Retinal pigment epithelial cell (primary cell): ENCODE data around the gene DENND2A.
"Not testable (repeated sequence)": the region's sequence is repeated elsewhere in the genome, so short reads cannot be mapped to it uniquely, and the experiment has no call there.

ENCODE experiments used
- DNase-seq: peaks from one replicate; pipeline ENCODE4 v3.0.0-alpha.2; 2010; ENCODE audit warnings: low read depth
- H3K4me3 ChIP-seq: 2 replicates; pipeline ENCODE4 v1.5.1; 2011; ENCODE audit warnings: mild to moderate bottlenecking, low read length, control low read depth, moderate library complexity
- TF ChIP-seq, protein P1 (sequence below): conservative IDR thresholded peaks from 2 replicates; pipeline ENCODE4 v1.5.1; 2011; ENCODE audit warnings: low read depth, low read length, control low read depth, inconsistent platforms

Gene DENND2A

DNA sequence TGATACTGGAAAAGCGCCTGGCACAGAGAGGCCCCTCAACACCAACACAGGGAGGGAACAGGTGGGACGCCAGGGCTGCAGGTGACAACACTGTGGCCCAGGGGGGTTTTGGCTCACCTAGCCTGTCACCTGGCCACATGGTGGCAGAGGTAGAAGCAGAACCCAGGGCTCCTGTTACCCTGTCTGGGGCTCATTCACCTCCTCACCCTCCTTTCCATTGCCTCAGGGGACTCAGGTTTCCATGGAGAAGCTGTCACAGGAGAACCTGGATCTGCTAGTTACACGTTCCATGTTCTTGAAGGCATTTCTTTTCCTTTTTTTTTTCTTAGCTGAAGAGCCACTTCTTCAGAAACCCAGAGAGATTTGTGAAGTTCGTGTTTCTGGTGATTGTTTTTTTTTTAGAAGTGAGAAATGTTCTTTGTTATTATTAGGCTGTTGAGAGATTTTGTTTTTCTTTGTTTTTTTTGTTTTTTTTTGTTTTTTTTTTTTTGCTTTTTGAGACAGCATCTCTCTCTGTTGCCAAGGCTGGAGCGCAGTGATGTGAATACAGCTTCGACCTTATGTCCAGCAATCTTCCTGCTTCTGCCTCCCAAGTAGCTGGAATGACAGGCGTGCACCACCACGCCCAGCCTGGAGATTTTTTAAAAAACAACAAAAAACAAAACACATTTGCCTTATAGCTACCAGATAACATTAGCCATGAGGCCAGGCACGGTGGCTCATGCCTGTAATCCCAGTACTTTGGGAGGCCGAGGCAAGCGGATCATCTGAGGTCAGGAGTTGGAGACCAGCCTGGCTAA lies 16.0 kb downstream of the DENND2A start:
- no peak for DNase-seq
- TF ChIP-seq, protein P1, sequence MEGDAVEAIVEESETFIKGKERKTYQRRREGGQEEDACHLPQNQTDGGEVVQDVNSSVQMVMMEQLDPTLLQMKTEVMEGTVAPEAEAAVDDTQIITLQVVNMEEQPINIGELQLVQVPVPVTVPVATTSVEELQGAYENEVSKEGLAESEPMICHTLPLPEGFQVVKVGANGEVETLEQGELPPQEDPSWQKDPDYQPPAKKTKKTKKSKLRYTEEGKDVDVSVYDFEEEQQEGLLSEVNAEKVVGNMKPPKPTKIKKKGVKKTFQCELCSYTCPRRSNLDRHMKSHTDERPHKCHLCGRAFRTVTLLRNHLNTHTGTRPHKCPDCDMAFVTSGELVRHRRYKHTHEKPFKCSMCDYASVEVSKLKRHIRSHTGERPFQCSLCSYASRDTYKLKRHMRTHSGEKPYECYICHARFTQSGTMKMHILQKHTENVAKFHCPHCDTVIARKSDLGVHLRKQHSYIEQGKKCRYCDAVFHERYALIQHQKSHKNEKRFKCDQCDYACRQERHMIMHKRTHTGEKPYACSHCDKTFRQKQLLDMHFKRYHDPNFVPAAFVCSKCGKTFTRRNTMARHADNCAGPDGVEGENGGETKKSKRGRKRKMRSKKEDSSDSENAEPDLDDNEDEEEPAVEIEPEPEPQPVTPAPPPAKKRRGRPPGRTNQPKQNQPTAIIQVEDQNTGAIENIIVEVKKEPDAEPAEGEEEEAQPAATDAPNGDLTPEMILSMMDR: no peak
- H3K4me3 ChIP-seq: no peak overlapping the region

DNA sequence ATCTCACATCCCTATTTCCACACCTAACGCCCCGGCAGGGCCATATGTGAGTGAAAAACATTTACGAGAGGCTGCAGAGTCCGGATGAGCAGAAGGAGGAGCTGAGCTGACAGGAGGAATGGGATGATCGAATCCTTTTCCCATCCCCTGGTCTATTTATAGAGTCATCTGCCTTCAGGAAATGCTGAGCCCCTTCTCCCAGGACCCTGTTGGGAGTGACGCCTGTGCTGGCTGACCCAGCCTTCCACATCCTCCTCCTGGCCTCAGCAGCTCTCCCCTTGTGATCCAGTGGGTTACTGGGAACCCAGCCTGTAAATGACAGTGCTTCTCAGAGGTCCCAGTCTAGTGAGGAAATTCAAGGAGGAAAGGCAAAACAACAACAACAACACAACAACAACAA lies 16.6 kb downstream of the DENND2A start:
- TF ChIP-seq, protein P1: no peak
- DNase-seq: no peak
- H3K4me3 ChIP-seq: no peak overlapping the region

DNA sequence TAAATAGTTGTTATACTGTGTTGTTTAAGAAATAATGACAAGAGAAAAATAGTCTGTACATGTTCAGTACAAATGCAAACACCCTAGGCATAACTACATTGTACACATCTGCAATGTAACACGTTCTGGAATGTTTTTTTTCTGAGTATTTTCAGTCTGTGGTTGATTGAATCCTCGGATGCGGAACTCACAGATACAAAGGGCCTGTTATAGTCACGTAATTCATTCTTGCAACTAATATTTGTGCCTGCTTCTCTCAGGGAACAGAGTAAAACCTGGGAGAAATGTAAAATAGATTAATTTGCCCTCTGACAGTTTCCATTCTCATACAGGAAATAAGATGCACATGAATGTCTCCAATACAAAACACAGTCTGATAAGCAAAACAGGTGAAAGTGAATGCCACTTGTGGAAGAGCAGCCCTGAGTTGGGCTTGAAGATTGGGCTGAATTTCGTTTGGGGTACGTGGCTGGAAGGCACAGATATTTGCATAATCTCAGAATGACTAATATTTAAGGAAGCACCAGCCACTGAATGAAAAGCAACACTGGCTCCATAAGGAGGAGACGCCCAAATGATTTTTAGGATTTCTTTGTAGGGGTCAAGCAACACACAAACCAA lies 19.1 kb downstream of the DENND2A start:
- TF ChIP-seq, protein P1: no peak
- no peak overlapping the region for H3K4me3 ChIP-seq
- no peak for DNase-seq

DNA sequence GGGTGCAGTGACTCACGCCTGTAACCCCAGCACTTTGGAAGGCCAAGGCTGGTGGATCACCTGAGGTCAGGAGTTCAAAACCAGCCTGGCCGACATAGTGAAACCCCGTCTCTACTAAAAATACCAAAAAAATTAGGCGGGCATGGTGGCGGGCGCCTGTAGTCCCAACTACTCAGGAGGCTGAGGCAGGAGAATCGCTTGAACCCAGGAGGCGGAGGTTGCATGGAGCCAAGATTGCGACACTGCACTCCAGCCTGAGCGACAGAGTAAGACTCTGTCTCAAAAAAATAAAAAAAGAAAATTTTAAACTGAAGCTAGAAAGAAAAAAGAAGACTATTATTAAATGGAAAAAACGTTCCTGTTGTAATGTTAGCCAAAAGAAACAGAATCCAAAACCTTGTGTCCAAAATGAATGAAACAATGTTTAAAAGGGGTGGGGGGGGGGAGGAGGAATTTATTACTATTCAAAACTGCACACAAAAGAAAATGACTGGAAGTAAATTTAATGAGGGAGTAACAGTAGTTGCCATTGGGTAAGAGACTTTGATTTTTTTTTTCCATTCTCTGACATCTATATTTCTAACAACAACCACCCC lies 20.6 kb downstream of the DENND2A start:
- H3K4me3 ChIP-seq, DNase-seq: not testable (repeated sequence)

DNA sequence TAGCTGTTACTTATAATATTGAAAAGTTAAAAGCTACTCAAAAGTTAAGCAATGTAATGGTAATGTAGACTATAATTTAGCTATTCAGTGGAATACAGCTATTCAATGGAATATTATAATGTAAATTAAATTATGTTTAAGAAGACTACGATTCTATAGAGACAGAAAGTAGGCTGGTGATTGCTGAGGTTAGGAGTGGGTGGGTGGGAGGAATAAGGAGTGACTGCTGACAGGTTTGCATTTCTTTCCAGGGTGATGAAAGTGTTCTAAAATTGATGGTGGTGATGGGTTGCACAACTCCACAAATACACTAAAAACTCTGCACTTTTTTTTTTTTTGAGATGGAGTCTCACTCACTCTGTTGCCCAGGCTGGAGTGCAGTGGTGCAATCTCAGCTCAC lies 21.4 kb downstream of the DENND2A start:
- no peak overlapping the region for H3K4me3 ChIP-seq
- TF ChIP-seq, protein P1: no peak
- DNase-seq: no peak

DNA sequence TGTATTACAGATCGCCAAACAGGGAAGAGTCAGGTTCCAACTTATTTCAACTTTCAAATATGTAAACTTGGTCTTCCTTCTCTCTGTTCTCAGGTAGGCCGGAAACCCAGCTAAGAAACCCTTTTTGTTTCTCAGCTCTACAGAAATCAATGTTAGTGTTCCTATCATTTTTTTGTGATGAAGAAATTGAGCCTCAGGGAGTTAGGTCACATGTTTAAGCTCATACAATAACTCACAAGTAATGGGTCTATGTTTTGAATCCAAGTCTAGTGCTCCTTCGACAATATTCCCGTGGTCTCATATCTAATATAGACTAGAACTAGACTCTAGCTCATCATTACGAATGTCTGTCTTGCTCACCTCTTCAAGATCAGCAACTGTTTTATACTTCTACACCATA lies 22.3 kb downstream of the DENND2A start:
- H3K4me3 ChIP-seq: no peak overlapping the region
- no peak for DNase-seq
- TF ChIP-seq, protein P1: no peak

DNA sequence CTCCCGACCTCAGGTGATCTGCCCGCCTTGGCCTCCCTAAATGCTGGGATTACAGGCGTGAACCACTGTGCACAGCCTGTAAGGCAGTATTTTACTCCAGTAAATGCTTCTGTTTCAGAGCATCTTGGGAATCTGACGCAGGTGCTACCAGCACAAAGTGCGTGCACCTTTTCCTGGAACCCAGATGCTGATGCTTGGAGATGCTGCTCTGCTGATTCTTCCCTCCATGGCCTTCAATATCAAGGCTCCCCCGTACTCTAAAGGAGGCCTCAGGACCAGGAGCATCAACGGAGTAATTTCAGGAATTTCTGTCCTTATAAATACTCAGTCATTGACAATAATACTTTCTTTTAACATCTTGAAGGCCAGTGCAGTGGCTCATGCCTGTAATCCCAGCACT lies 23.5 kb downstream of the DENND2A start:
- TF ChIP-seq, protein P1: no peak
- DNase-seq: no peak
- no peak overlapping the region for H3K4me3 ChIP-seq
